Endodermal cell (in vitro differentiated cells): ENCODE data around the gene CCDC150. TPM values are rescaled to one million over a fixed set of nuclear protein-coding genes. Genes with fewer than 3 reads are reported as not detected.

Experiments
- DNase-seq: peaks from one replicate; pipeline ENCODE4 v3.0.0-alpha.2; 2017
- H3K27ac ChIP-seq: 2 replicates; pipeline ENCODE4 v1.5.1; 2013; ENCODE audit warnings: mild to moderate bottlenecking, low read depth, low read length, moderate library complexity
- H3K27me3 ChIP-seq: 2 replicates; pipeline ENCODE4 v1.6.1; 2013; ENCODE audit warnings: mild to moderate bottlenecking, low read length, moderate library complexity; ENCODE audit not compliant: insufficient read depth, control insufficient read depth, poor library complexity, severe bottlenecking
- H3K36me3 ChIP-seq: 2 replicates; pipeline ENCODE4 v1.7.0; 2013; ENCODE audit warnings: mild to moderate bottlenecking, low read length, moderate library complexity; ENCODE audit not compliant: control insufficient read depth, insufficient read depth
- H3K4me1 ChIP-seq: one replicate; pipeline ENCODE4 v1.7.0; 2013; ENCODE audit warnings: low read length; ENCODE audit not compliant: control insufficient read depth, insufficient read depth
- H3K4me3 ChIP-seq: 2 replicates; pipeline ENCODE4 v1.5.1; 2013; ENCODE audit warnings: mild to moderate bottlenecking, low read length, moderate library complexity
- H3K9ac ChIP-seq: 2 replicates; pipeline ENCODE4 v1.6.1; 2013; ENCODE audit warnings: mild to moderate bottlenecking, low read length, moderate library complexity; ENCODE audit not compliant: poor library complexity, severe bottlenecking; ENCODE audit errors: extremely low read depth
- H3K9me3 ChIP-seq: 2 replicates; pipeline ENCODE4 v1.6.1; 2013; ENCODE audit warnings: mild to moderate bottlenecking, low read length, moderate library complexity; ENCODE audit not compliant: control insufficient read depth
- H3K27ac Mint-ChIP-seq: 2 replicates; pipeline ENCODE4 v1.8.0; 2020; ENCODE audit warnings: mixed read lengths
- H3K27me3 Mint-ChIP-seq: 2 replicates; pipeline ENCODE4 v1.8.0; 2021; ENCODE audit warnings: mild to moderate bottlenecking, mixed read lengths; ENCODE audit not compliant: insufficient read depth
- H3K36me3 Mint-ChIP-seq: 2 replicates; pipeline ENCODE4 v1.8.0; 2020; ENCODE audit warnings: low read depth, mixed read lengths
- H3K4me1 Mint-ChIP-seq: 2 replicates; pipeline ENCODE4 v1.8.0; 2020; ENCODE audit warnings: mixed read lengths
- H3K4me3 Mint-ChIP-seq: 2 replicates; pipeline ENCODE4 v1.8.0; 2020; ENCODE audit warnings: mild to moderate bottlenecking, moderate library complexity, mixed read lengths
- H3K9me3 Mint-ChIP-seq: 2 replicates; pipeline ENCODE4 v1.8.0; 2020; ENCODE audit warnings: mild to moderate bottlenecking, mixed read lengths
- WGBS, 2 experiments: methylation state at CpG; one replicate each; pipeline versions ENCODE4 v1.1.5 to v1.1.7; 2013; ENCODE audit warnings: missing lambda C conversion rate in 2 of 2, mixed read lengths in 1 of 2; ENCODE audit not compliant: insufficient coverage in 1 of 2, insufficient read length in 1 of 2; 5-methylcytosine and 5-hydroxymethylcytosine counted together
- total RNA-seq, 2 donors: library from RNA; stranded (reverse); fragmentation: NEBNext Ultra II Directional in 1 of 2; extraction: Animal tissue kit (Norgen Biotek cat#: 25700) in 1 of 2; gene quantifications; 2 replicates in 1 of 2; 3 replicates in 1 of 2; pipeline ENCODE4 v1.2.1, GENCODE V29; 2021
- TF ChIP-seq, protein P1 (sequence below): fragments of 200-600 bp; sonication (generic); conservative IDR thresholded peaks from 2 replicates; pipeline ENCODE4 v1.5.0; 2021; ENCODE audit warnings: antibody characterized with exemption, mild to moderate bottlenecking

The CCDC150 gene
- total RNA-seq, 2 donors from 2014 or later, result 25.4 to 42.9 TPM

DNA sequence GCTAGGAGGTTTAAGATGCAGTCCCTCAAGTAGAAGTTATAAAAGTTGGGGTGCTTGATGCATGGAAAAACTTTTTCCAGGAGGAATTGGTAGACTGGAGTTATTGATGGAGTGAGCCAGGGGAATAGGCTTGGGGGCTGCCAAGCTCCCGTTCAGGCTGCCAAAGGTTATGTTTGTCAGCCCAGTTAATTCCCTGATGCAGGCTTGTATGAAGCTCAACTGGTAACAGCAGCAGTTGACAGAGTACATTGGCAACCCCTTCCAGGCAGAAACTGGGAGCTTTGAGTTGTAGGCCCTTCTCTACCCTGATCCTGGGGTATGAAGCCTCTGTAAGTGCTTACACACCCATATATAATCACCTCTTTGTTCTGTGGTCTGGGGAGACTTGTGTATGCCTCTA, 16.2 kb downstream of the CCDC150 start:
- H3K9me3 Mint-ChIP-seq, result peaks cover 35% of the 10 kb centered on the region
- H3K27me3 Mint-ChIP-seq, result no peaks in the 10 kb centered on the region
- no peaks in the 10 kb centered on the region for H3K4me1 Mint-ChIP-seq
- no peaks in the 10 kb centered on the region for H3K4me1 ChIP-seq
- peaks cover 34% of the 10 kb centered on the region for H3K9me3 ChIP-seq
- H3K4me3 Mint-ChIP-seq, result no peak overlapping the region
- H3K4me3 ChIP-seq, result no peak overlapping the region
- H3K9ac ChIP-seq, result no peak overlapping the region
- H3K27ac ChIP-seq, result no peak overlapping the region
- DNase-seq, result no peak
- H3K36me3 ChIP-seq, result peaks cover 20% of the 10 kb centered on the region
- peaks cover 47% of the 10 kb centered on the region for H3K36me3 Mint-ChIP-seq
- no peak overlapping the region for H3K27ac Mint-ChIP-seq
- 67 to 96% methylated on average over 1 of the region's 1 CpG for WGBS, 2 experiments
- TF ChIP-seq, protein P1, sequence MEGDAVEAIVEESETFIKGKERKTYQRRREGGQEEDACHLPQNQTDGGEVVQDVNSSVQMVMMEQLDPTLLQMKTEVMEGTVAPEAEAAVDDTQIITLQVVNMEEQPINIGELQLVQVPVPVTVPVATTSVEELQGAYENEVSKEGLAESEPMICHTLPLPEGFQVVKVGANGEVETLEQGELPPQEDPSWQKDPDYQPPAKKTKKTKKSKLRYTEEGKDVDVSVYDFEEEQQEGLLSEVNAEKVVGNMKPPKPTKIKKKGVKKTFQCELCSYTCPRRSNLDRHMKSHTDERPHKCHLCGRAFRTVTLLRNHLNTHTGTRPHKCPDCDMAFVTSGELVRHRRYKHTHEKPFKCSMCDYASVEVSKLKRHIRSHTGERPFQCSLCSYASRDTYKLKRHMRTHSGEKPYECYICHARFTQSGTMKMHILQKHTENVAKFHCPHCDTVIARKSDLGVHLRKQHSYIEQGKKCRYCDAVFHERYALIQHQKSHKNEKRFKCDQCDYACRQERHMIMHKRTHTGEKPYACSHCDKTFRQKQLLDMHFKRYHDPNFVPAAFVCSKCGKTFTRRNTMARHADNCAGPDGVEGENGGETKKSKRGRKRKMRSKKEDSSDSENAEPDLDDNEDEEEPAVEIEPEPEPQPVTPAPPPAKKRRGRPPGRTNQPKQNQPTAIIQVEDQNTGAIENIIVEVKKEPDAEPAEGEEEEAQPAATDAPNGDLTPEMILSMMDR, result no peak
- no peaks in the 10 kb centered on the region for H3K27me3 ChIP-seq

DNA sequence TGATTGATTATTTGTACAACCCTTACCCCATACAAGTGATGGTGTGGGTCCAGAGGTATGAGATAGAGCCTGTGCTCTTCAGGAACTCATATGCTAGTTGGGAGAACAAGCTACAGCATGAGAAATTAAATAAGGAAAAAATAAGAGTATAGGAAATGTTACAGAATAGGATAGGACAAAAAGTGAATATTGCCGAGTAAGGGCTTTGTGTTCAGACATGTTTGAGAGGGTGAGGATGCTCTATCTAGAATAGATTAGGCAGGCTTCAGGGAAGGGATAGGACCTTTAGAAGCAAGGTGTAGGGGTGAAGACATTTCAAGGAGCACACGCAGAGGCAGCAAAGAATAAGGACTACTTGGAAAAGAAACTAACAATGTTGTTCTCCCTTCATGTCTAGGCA, 17.8 kb downstream of the CCDC150 start:
- Histone ChIP-seq H3K27me3 (no peaks in the 10 kb centered on the region), H3K4me3 (no peak overlapping the region), H3K36me3 (peaks cover 14% of the 10 kb centered on the region), H3K9ac (no peak overlapping the region), H3K4me1 (no peaks in the 10 kb centered on the region), H3K27ac (no peak overlapping the region), H3K9me3 (peaks cover 18% of the 10 kb centered on the region)
- Mint-ChIP-seq H3K36me3 (peaks cover 32% of the 10 kb centered on the region), H3K4me3 (no peak overlapping the region), H3K9me3 (peaks cover 19% of the 10 kb centered on the region), H3K4me1 (no peaks in the 10 kb centered on the region), H3K27ac (no peak overlapping the region), H3K27me3 (no peaks in the 10 kb centered on the region)
- no peak for DNase-seq
- WGBS, 2 experiments, result 93 to 96% methylated on average over 2 of the region's 2 CpGs
- TF ChIP-seq, protein P1, result no peak

DNA sequence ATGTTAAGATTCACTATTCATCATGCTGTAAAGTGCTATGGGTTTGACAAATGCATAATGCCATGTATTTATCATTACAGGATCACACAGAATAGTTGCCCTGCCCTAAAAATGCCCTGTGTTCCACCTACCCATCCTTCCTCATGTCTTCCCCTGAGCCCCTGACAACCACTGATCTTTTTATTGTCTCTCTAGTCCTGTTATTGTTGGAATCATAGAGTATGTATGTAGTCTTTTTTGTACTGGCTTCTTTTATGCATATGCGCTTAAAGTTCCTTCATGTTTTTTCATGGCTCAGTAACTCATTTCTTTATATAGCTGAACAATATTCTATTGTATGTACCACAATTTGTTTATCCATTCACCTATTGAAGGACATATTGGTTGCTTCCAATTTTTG, 20.3 kb downstream of the CCDC150 start:
- H3K9me3 Mint-ChIP-seq, result no peaks in the 10 kb centered on the region
- no peaks in the 10 kb centered on the region for H3K4me1 ChIP-seq
- no peaks in the 10 kb centered on the region for H3K27me3 ChIP-seq
- no peak overlapping the region for H3K9ac ChIP-seq
- no peaks in the 10 kb centered on the region for H3K27me3 Mint-ChIP-seq
- H3K4me3 Mint-ChIP-seq, result no peak overlapping the region
- H3K4me1 Mint-ChIP-seq, result no peaks in the 10 kb centered on the region
- H3K9me3 ChIP-seq, result no peaks in the 10 kb centered on the region
- H3K4me3 ChIP-seq, result no peak overlapping the region
- TF ChIP-seq, protein P1, result no peak
- H3K36me3 ChIP-seq, result peaks cover 14% of the 10 kb centered on the region
- H3K27ac ChIP-seq, result no peak overlapping the region
- DNase-seq, result no peak
- WGBS, 2 experiments, result 100% methylated on average over 1 of the region's 1 CpG; no CpG with 5 or more reads in 1 of the 2 experiments
- H3K27ac Mint-ChIP-seq, result no peak overlapping the region
- H3K36me3 Mint-ChIP-seq, result peaks cover 16% of the 10 kb centered on the region
